Measurements from ENCODE around the gene MRPL10.

MRPL10 gene

GRCh38 chr17:47806026-47806912, 25.1 kb downstream of the MRPL10 start:
- no peak overlapping the region for H3K27ac Mint-ChIP-seq
- H3K4me1 Mint-ChIP-seq (ENCODE audit: low read depth) = peaks cover 15% of the 10 kb centered on the region
- no peaks in the 10 kb centered on the region for H3K27me3 Mint-ChIP-seq
- no peak for DNase-seq
- H3K4me3 Mint-ChIP-seq = no peak overlapping the region
- peaks cover 52% of the 10 kb centered on the region for H3K36me3 Mint-ChIP-seq (ENCODE audit: low read depth)
- no peaks in the 10 kb centered on the region for H3K9me3 Mint-ChIP-seq

GRCh38 chr17:47804461-47804860, 26.9 kb downstream of the MRPL10 start:
- Mint-ChIP-seq H3K27me3 (no peaks in the 10 kb centered on the region), H3K36me3 (ENCODE audit: low read depth) (peaks cover 35% of the 10 kb centered on the region), H3K9me3 (no peaks in the 10 kb centered on the region), H3K4me3 (no peak overlapping the region), H3K27ac (no peak overlapping the region), H3K4me1 (ENCODE audit: low read depth) (no peaks in the 10 kb centered on the region)
- DNase-seq = no peak

GRCh38 chr17:47803751-47804150, 27.6 kb downstream of the MRPL10 start:
- no peak for DNase-seq
- no peak overlapping the region for H3K27ac Mint-ChIP-seq
- no peaks in the 10 kb centered on the region for H3K4me1 Mint-ChIP-seq (ENCODE audit: low read depth)
- peaks cover 28% of the 10 kb centered on the region for H3K36me3 Mint-ChIP-seq (ENCODE audit: low read depth)
- no peaks in the 10 kb centered on the region for H3K9me3 Mint-ChIP-seq
- H3K27me3 Mint-ChIP-seq = no peaks in the 10 kb centered on the region
- no peak overlapping the region for H3K4me3 Mint-ChIP-seq

GRCh38 chr17:47803201-47803600, 28.1 kb downstream of the MRPL10 start:
- no peak overlapping the region for H3K27ac Mint-ChIP-seq
- no peak overlapping the region for H3K4me3 Mint-ChIP-seq
- DNase-seq = no peak
- peaks cover 22% of the 10 kb centered on the region for H3K36me3 Mint-ChIP-seq (ENCODE audit: low read depth)
- H3K27me3 Mint-ChIP-seq = no peaks in the 10 kb centered on the region
- no peaks in the 10 kb centered on the region for H3K4me1 Mint-ChIP-seq (ENCODE audit: low read depth)
- H3K9me3 Mint-ChIP-seq = no peaks in the 10 kb centered on the region

- Mint-ChIP-seq H3K4me3 (no peak overlapping the region), H3K27ac (no peak overlapping the region), H3K36me3 (ENCODE audit: low read depth) (peaks cover 15% of the 10 kb centered on the region), H3K9me3 (no peaks in the 10 kb centered on the region), H3K4me1 (ENCODE audit: low read depth) (no peaks in the 10 kb centered on the region), H3K27me3 (no peaks in the 10 kb centered on the region)
- peak; percentile 71 for DNase-seq
These were observed 28.9 kb downstream of the MRPL10 start for GRCh38 chr17:47802341-47803022.

DNA sequence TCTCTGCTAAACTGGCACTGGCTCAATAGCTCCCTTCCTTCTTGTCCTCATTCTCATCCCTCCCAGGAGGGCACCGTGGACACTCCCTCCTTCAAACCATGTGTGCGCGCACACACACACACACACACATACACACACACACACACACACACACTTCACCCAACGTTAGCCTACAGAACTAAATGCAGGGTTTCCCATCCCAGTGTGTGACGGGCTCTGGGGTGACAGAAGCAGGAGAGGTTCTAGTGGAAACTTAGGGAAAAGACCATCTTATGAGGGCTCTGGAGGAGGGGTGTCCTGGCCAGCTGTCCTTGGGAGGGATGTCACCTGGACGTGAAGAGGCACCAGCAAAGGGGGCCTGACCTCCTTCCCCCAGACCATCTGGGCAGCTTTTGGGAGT, 29.4 kb downstream of the MRPL10 start:
- Mint-ChIP-seq H3K27ac (no peak overlapping the region), H3K4me3 (no peak overlapping the region), H3K9me3 (no peaks in the 10 kb centered on the region), H3K36me3 (ENCODE audit: low read depth) (peaks cover 9% of the 10 kb centered on the region), H3K27me3 (no peaks in the 10 kb centered on the region), H3K4me1 (ENCODE audit: low read depth) (no peaks in the 10 kb centered on the region)
- no peak for DNase-seq

DNA sequence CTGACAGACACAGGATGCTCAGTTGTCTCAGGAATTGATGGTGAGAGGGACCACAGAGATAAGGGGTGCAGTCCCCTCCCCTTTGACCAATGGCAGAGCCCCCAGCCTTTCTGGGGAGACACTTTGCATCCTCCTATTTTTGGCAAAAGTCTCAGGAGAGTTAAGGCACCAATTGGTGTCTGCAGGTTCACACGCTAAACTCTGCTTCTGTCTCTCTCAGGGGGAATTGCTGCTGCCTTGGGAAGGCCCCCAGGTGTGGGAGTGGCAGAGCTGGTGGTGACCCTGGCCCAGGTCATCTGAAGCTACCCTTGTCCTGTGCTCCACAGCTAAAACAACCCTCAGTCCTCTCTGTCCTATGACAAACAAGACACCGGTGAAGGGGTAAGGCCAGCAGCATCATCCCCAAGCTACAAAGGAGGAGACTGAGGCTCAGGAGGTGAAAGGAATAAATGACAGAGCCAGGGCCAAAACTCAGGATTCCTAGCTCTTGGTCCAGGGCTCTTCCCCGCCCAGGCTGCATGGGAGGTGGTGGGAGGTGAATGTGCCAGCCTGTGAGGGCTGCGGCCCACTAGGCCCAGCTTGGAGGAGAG, 30.1 kb downstream of the MRPL10 start:
- H3K36me3 Mint-ChIP-seq (ENCODE audit: low read depth) = peaks cover 3% of the 10 kb centered on the region
- H3K9me3 Mint-ChIP-seq = no peaks in the 10 kb centered on the region
- no peak for DNase-seq
- no peak overlapping the region for H3K4me3 Mint-ChIP-seq
- no peak overlapping the region for H3K27ac Mint-ChIP-seq
- no peaks in the 10 kb centered on the region for H3K27me3 Mint-ChIP-seq
- no peaks in the 10 kb centered on the region for H3K4me1 Mint-ChIP-seq (ENCODE audit: low read depth)

GRCh38 chr17:47800686-47801085, 30.7 kb downstream of the MRPL10 start:
- H3K36me3 Mint-ChIP-seq (ENCODE audit: low read depth) = no peaks in the 10 kb centered on the region
- no peaks in the 10 kb centered on the region for H3K27me3 Mint-ChIP-seq
- no peak overlapping the region for H3K4me3 Mint-ChIP-seq
- no peak overlapping the region for H3K27ac Mint-ChIP-seq
- DNase-seq = no peak
- H3K4me1 Mint-ChIP-seq (ENCODE audit: low read depth) = no peaks in the 10 kb centered on the region
- no peaks in the 10 kb centered on the region for H3K9me3 Mint-ChIP-seq

DNA sequence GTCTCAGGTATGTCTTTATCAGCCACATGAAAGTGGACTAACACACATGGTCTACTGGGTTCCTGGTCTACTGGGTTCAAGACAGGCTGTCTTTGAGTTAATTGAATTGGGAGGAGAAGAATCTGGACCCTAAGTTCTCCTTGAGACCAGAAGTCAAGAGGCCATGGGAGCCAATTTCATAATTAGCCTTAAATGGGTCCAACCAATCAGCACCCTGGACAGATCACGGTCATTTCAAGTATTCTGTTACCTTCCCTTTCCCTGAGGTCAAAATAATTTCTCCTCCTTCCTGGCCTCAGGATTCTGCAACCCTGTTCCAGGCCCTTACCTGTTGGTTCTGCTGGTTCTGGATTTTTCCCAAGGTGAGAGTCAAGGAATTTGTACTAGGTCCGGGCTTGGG, 33.5 kb downstream of the MRPL10 start:
- Mint-ChIP-seq H3K36me3 (ENCODE audit: low read depth) (no peaks in the 10 kb centered on the region), H3K9me3 (no peaks in the 10 kb centered on the region), H3K4me3 (no peak overlapping the region), H3K27ac (no peak overlapping the region), H3K27me3 (peaks cover 22% of the 10 kb centered on the region), H3K4me1 (ENCODE audit: low read depth) (no peaks in the 10 kb centered on the region)
- no peak for DNase-seq

DNA sequence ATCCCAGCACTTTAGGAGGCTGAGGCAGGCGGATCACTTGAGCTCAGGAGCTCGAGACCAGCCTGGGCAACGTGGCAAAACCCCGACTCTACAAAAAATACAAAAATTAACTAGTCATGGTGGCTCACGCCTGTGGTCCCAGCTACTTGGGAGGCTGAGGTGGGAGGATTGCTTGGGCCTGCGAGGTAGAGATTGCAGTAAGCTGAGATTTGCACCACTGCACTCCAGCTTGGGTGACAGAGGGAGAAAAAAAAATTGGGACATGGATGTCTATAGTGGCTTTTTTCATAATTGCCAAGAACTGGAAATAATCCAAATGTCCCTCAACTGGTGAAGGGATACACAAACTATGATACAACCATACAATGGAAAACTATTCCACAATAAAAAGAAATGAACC, 38.4 kb downstream of the MRPL10 start:
- H3K27me3 Mint-ChIP-seq = peaks cover 63% of the 10 kb centered on the region
- no peak overlapping the region for H3K27ac Mint-ChIP-seq

GRCh38 chr17:47792457-47792856, 38.9 kb downstream of the MRPL10 start:
- H3K4me1 Mint-ChIP-seq (ENCODE audit: low read depth) = peaks cover 8% of the 10 kb centered on the region
- no peak overlapping the region for H3K4me3 Mint-ChIP-seq
- no peaks in the 10 kb centered on the region for H3K9me3 Mint-ChIP-seq
- no peak overlapping the region for H3K27ac Mint-ChIP-seq
- no peak for DNase-seq
- H3K36me3 Mint-ChIP-seq (ENCODE audit: low read depth) = no peaks in the 10 kb centered on the region
- peaks cover 68% of the 10 kb centered on the region for H3K27me3 Mint-ChIP-seq

More for the DNA sequence above, 38.4 kb downstream of the MRPL10 start:
- H3K4me1 Mint-ChIP-seq (ENCODE audit: low read depth) = peaks cover 8% of the 10 kb centered on the region
- no peaks in the 10 kb centered on the region for H3K9me3 Mint-ChIP-seq
- DNase-seq = no peak
- no peaks in the 10 kb centered on the region for H3K36me3 Mint-ChIP-seq (ENCODE audit: low read depth)
- no peak overlapping the region for H3K4me3 Mint-ChIP-seq

DNA sequence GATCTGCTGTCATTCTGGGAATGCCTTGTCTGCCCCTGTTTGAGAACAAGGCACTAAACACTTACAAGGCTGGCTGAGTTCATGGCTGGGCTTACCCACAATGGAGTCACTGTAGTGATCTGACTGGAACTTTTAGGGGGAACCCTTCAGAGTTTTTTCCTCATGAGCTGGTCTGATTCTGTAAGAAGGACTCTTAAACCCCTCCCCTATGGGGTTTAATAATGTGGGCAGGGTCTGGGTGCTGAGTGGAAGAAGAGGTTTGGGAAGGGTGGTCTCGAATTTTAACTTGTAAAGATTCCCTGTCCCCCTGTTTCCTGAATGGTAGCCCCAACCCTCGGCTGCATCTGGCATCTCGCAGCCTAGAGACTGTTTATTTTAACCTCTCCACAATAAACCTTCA, 40.3 kb downstream of the MRPL10 start:
- no peaks in the 10 kb centered on the region for H3K36me3 Mint-ChIP-seq (ENCODE audit: low read depth)
- H3K4me3 Mint-ChIP-seq = peak overlapping the region; percentile 38
- H3K4me1 Mint-ChIP-seq (ENCODE audit: low read depth) = peaks cover 8% of the 10 kb centered on the region
- no peak for DNase-seq
- no peaks in the 10 kb centered on the region for H3K9me3 Mint-ChIP-seq
- H3K27ac Mint-ChIP-seq = no peak overlapping the region
- peaks cover 73% of the 10 kb centered on the region for H3K27me3 Mint-ChIP-seq

DNA sequence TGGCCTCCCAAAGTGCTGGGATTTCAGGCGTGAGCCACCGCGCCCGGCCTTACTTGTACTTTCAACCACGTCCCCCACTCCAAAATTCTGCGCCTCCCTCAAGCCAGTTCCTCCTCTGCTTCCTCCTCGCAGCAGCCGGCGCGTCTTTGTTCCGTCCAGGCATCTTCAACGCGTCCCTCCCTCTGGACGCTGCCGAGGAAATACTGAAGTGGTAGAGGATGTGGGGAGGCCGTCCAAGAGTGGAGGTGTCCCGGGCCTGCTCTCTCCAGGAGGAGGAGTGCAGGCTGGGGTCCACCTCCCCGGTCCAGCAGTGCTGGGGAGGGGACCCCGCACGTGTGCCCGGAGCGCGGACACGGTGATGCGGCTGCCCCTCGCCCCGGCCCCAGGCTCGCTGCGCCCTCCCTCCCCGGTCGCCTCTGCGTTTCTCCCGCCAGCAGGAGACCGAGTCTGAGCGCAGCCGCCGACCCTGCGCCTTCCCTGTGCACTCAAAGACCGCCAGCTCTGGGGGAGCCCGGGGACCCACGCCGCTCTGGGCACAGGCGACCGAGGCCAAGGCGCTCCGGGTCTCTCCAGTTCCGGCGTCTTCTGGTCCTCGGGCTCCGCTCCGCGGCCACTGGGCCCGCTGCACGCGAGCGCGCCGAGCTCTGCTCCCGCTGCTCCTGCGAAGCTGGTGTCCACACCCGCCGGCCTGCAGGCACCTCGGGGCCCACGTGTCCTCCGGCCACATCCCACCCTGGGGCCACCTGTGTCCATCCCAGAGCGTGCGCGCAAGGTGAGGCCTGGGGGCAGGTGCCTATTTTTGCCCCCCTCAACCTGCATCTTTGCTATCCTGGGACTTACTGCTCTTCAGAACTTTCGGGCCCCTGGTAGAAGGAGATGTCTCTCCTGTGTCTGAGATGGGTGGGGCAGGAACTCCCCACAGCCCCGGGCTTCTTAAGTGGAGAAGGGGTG, 41.5 kb downstream of the MRPL10 start:
- DNase-seq = peak; percentile 78

DNA sequence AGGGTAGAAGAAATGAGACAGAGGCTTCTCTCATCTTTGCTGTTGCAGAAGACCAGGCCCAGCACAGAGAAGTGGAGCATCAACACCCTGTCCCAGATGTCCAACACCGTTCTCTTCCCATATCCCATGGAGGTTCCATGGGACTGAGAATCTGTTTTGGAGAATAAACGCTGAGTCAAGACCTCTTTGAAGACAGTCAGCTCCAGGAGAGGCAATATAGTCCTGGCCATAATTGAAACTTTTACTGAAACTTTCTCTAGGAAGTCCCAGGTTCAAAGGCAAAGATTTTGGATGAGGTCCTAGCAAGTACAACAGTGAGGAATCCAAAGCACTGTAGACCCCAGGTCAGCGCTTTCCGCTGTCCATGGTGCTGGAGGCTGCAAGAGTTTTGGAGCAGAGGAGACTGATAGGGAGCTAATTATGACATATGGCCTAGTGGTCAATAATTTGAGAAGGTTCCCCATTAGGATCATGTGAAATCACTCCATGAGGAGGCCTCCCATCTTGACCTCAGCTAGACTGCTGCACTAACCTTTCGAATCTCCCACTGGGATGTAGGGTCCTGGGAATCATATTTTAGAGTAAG, 45.7 kb downstream of the MRPL10 start:
- peaks cover 5% of the 10 kb centered on the region for H3K4me1 Mint-ChIP-seq (ENCODE audit: low read depth)
- H3K4me3 Mint-ChIP-seq = no peak overlapping the region
- H3K27ac Mint-ChIP-seq = no peak overlapping the region
- H3K9me3 Mint-ChIP-seq = no peaks in the 10 kb centered on the region
- peaks cover 63% of the 10 kb centered on the region for H3K27me3 Mint-ChIP-seq
- no peaks in the 10 kb centered on the region for H3K36me3 Mint-ChIP-seq (ENCODE audit: low read depth)
- DNase-seq = no peak

More for the DNA sequence above, 41.5 kb downstream of the MRPL10 start:
- Mint-ChIP-seq H3K4me1 (ENCODE audit: low read depth) (peaks cover 8% of the 10 kb centered on the region), H3K36me3 (ENCODE audit: low read depth) (no peaks in the 10 kb centered on the region), H3K27me3 (peaks cover 82% of the 10 kb centered on the region), H3K27ac (no peak overlapping the region), H3K4me3 (peak overlapping the region; percentile 71), H3K9me3 (no peaks in the 10 kb centered on the region)

All from activated T-cell treated with anti-CD3 and anti-CD28 coated beads, Interleukin-2, amount 50 U/mL, for 24 hours (primary cell).